Panc1 (cell line): ENCODE results near the gene OR2B2. TPM values are rescaled to one million over a fixed set of nuclear protein-coding genes. Genes with fewer than 3 reads are reported as not detected.
A peak's percentile ranks its signal among the peaks of the same experiment; 100 is the strongest.

ENCODE experiments used
- ATAC-seq: fragments of 200-7000 bp; cut with Tn5 transposase; 2 replicates; pipeline ENCODE4 v1.9.1; 2020; ENCODE audit warnings: mild to moderate bottlenecking, moderate library complexity
- BruUV-seq: library from RNA; stranded (reverse); fragments of 400-500 nt; replicated peaks from 2 replicates; lab custom pipeline; 2021; lab: Mats Ljungman, UMichigan
- CTCF ChIA-PET: fragments of 300-600 bp; sonication (Branson Sonifier 250); formaldehyde crosslinking; loops from one replicate; lab custom pipeline; 2022; ENCODE audit warnings: antibody characterized with exemption; lab: Charles Lee
- POLR2A ChIA-PET: fragments of 300-600 bp; sonication (Branson Sonifier 250); formaldehyde crosslinking; loops from one replicate; lab custom pipeline; 2022; ENCODE audit warnings: antibody characterized with exemption; lab: Charles Lee
- DNase-seq: peaks from one replicate; pipeline ENCODE4 v3.0.0-alpha.2; 2010; ENCODE audit warnings: low read depth, low spot score
- H3K27ac ChIP-seq: 2 replicates; pipeline ENCODE4 v1.5.1; 2011; ENCODE audit warnings: mild to moderate bottlenecking, low read length, inconsistent platforms
- H3K27me3 ChIP-seq: fragments of 200-500 bp; sonication (Bioruptor generic); 2 replicates; pipeline ENCODE4 v1.6.0; 2014; ENCODE audit warnings: low read length, inconsistent platforms; ENCODE audit not compliant: control insufficient read depth, insufficient read depth
- H3K36me3 ChIP-seq: fragments of 200-500 bp; sonication (Bioruptor generic); 2 replicates; pipeline ENCODE4 v1.5.1; 2014; ENCODE audit warnings: inconsistent platforms, mild to moderate bottlenecking, low read length, moderate library complexity; ENCODE audit not compliant: control insufficient read depth, insufficient read depth
- H3K4me1 ChIP-seq: 2 replicates; pipeline ENCODE4 v1.5.1; 2011; ENCODE audit warnings: inconsistent platforms, mild to moderate bottlenecking, low read length, moderate library complexity; ENCODE audit not compliant: control insufficient read depth, insufficient read depth
- H3K4me3 ChIP-seq, 2 experiments: 2 replicates each; pipeline ENCODE4 v1.5.1; 2011 to 2012; ENCODE audit warnings: low read depth in 2 of 2, low read length in 2 of 2, mild to moderate bottlenecking in 2 of 2, inconsistent platforms in 1 of 2, moderate library complexity in 1 of 2
- H3K9me3 ChIP-seq: fragments of 200-500 bp; sonication (Bioruptor generic); 2 replicates; pipeline ENCODE4 v1.5.1; 2014; ENCODE audit warnings: low read depth, mild to moderate bottlenecking, inconsistent platforms, low read length, moderate library complexity; ENCODE audit not compliant: control insufficient read depth, insufficient read depth
- CTCF ChIP-seq: fragments of 450-650 bp; IDR thresholded peaks from 2 replicates; pipeline ENCODE4 v1.5.1; 2017; ENCODE audit warnings: mild to moderate bottlenecking
- POLR2AphosphoS5 ChIP-seq: IDR thresholded peaks from 2 replicates; pipeline ENCODE4 v1.6.1; 2012; ENCODE audit warnings: mild to moderate bottlenecking, low read depth, low read length, moderate library complexity
- SIN3A ChIP-seq: IDR thresholded peaks from 2 replicates; pipeline ENCODE4 v1.6.1; 2012; ENCODE audit warnings: low read depth, mild to moderate bottlenecking, low read length, moderate library complexity, borderline replicate concordance; ENCODE audit not compliant: insufficient read depth
- TCF7L2 ChIP-seq: IDR thresholded peaks from 2 replicates; pipeline ENCODE4 v1.6.1; 2011; ENCODE audit warnings: mild to moderate bottlenecking, low read depth, low read length, inconsistent platforms
- in situ Hi-C: cut with HindIII; loops from 2 replicates; pipeline ENCODE4 v1.10.0; 2016; ENCODE audit warnings: low sequenced_read_pairs, low pct_unique_long_range_greater_than_20kb
- intact Hi-C: fragments of 100-400 bp; cut with micrococcal nuclease; formaldehyde crosslinking; loops from one replicate; pipeline ENCODE4 v1.10.0; 2022; ENCODE audit not compliant: unreplicated experiment
- total RNA-seq: library from RNA; stranded (reverse); gene quantifications from one replicate; pipeline ENCODE4 v1.2.1, GENCODE V29; 2021; ENCODE audit not compliant: unreplicated experiment
- TF ChIP-seq, protein P1 (sequence below), 2 experiments: IDR thresholded peaks; 2 replicates each; pipeline ENCODE4 v1.6.1; 2011 to 2012; ENCODE audit warnings: low read depth in 2 of 2, control low read depth in 1 of 2, low read length in 1 of 2, mild to moderate bottlenecking in 1 of 2, moderate library complexity in 1 of 2; ENCODE audit not compliant: insufficient read depth in 1 of 2

Gene OR2B2
- total RNA-seq, 1 experiment from 2014 or later, result not detected

GRCh38 chr6:27865850-27866356 lies 46.3 kb downstream of the OR2B2 start:
- intact Hi-C loops (loop anchor here (2.0 kb wide), 2 partner anchors 29 to 51 kb away; a partner anchor contains a TSS), in situ Hi-C loops (loop anchor here (5.0 kb wide), 1 partner anchor 44 kb away; a partner anchor contains a TSS)
- DNase-seq (no peak), ATAC-seq (peak; percentile 39)
- no peaks in the 10 kb centered on the region for H3K9me3 ChIP-seq
- H3K27me3 ChIP-seq, result no peaks in the 10 kb centered on the region
- BruUV-seq, result no TSS peak
- no peaks in the 10 kb centered on the region for H3K36me3 ChIP-seq
- peak overlapping the region; percentile 98 for H3K27ac ChIP-seq
- peak overlapping the region; percentile 65 to 82 for H3K4me3 ChIP-seq
- H3K4me1 ChIP-seq, result peaks cover 19% of the 10 kb centered on the region
- POLR2A ChIA-PET, result interaction anchor here (0.6 to 6.1 kb wide), 11 partner anchors 24 to 711 kb away, joined by 3 to 95 read pairs (median 5); a partner anchor contains a TSS
- CTCF ChIA-PET, result no interaction called here
- TF ChIP-seq SIN3A (no peak), POLR2AphosphoS5 (no peak), CTCF (no peak), TCF7L2 (no peak)
- TF ChIP-seq, protein P1, sequence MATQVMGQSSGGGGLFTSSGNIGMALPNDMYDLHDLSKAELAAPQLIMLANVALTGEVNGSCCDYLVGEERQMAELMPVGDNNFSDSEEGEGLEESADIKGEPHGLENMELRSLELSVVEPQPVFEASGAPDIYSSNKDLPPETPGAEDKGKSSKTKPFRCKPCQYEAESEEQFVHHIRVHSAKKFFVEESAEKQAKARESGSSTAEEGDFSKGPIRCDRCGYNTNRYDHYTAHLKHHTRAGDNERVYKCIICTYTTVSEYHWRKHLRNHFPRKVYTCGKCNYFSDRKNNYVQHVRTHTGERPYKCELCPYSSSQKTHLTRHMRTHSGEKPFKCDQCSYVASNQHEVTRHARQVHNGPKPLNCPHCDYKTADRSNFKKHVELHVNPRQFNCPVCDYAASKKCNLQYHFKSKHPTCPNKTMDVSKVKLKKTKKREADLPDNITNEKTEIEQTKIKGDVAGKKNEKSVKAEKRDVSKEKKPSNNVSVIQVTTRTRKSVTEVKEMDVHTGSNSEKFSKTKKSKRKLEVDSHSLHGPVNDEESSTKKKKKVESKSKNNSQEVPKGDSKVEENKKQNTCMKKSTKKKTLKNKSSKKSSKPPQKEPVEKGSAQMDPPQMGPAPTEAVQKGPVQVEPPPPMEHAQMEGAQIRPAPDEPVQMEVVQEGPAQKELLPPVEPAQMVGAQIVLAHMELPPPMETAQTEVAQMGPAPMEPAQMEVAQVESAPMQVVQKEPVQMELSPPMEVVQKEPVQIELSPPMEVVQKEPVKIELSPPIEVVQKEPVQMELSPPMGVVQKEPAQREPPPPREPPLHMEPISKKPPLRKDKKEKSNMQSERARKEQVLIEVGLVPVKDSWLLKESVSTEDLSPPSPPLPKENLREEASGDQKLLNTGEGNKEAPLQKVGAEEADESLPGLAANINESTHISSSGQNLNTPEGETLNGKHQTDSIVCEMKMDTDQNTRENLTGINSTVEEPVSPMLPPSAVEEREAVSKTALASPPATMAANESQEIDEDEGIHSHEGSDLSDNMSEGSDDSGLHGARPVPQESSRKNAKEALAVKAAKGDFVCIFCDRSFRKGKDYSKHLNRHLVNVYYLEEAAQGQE (IDR thresholded peaks at IDR 0.05; ENCODE audit: insufficient read depth in 1 of 2, low read depth in 2 of 2, low read length in 1 of 2), result 0 out of 4 replicates have a peak, but pooled peaks of 1 of the 2 experiments have one; percentile 8

- peak; percentile 69 for ATAC-seq
- Histone ChIP-seq H3K36me3 (no peaks in the 10 kb centered on the region), H3K27ac (peak overlapping the region; percentile 98), H3K9me3 (no peaks in the 10 kb centered on the region), H3K27me3 (no peaks in the 10 kb centered on the region), H3K4me3 (peak overlapping the region; percentile 65 to 82), H3K4me1 (peaks cover 12% of the 10 kb centered on the region)
- ChIA-PET POLR2A (interaction anchor here (0.6 to 6.1 kb wide), 16 partner anchors 22 to 1832 kb away, joined by 3 to 95 read pairs (median 5); a partner anchor contains a TSS), CTCF (no interaction called here)
- in situ Hi-C loops, result loop anchor here (5.0 kb wide), 1 partner anchor 43 kb away; a partner anchor contains a TSS
- TSS peak; percentile 100 for BruUV-seq
- intact Hi-C loops, result no loop called here
- peak; percentile 95 for DNase-seq
- no peak for TF ChIP-seq CTCF
- TF ChIP-seq SIN3A, result peak; percentile 85
- no peak for TF ChIP-seq TCF7L2
- peak; percentile 95 for TF ChIP-seq POLR2AphosphoS5
- TF ChIP-seq, protein P1 (IDR thresholded peaks at IDR 0.05; ENCODE audit: insufficient read depth in 1 of 2, low read depth in 2 of 2, low read length in 1 of 2), result no peak
Measured at GRCh38 chr6:27864906-27865849, 47.0 kb downstream of the OR2B2 start.
